Fibroblast of the aortic adventitia (primary cell): ENCODE data around the gene P2RY4. TPM values are rescaled to one million over a fixed set of nuclear protein-coding genes. Genes with fewer than 3 reads are reported as not detected.
A peak's percentile ranks its signal among the peaks of the same experiment; 100 is the strongest.
"Not testable (repeated sequence)": the region's sequence is repeated elsewhere in the genome, so short reads cannot be mapped to it uniquely, and the experiment has no call there.

ENCODE experiments used
- DNase-seq: peaks from one replicate; pipeline ENCODE4 v3.0.0-alpha.2; 2010; ENCODE audit warnings: low read depth
- H3K4me3 ChIP-seq: 2 replicates; pipeline ENCODE4 v1.5.1; 2011; ENCODE audit warnings: low read depth, mild to moderate bottlenecking, control low read depth, low read length, moderate library complexity
- total RNA-seq: library from RNA; depleted of rRNA; stranded (reverse); fragments of >200 nt; gene quantifications from 2 replicates; pipeline ENCODE4 v1.2.3, GENCODE V29; 2012; ENCODE audit warnings: low replicate concordance
- TF ChIP-seq, protein P1 (sequence below): IDR thresholded peaks from 2 replicates; pipeline ENCODE4 v1.5.1; 2011; ENCODE audit warnings: mild to moderate bottlenecking, low read length, control low read depth, inconsistent platforms; ENCODE audit not compliant: insufficient read depth

Gene P2RY4
- total RNA-seq, 1 donor, result 0.09 TPM

DNA sequence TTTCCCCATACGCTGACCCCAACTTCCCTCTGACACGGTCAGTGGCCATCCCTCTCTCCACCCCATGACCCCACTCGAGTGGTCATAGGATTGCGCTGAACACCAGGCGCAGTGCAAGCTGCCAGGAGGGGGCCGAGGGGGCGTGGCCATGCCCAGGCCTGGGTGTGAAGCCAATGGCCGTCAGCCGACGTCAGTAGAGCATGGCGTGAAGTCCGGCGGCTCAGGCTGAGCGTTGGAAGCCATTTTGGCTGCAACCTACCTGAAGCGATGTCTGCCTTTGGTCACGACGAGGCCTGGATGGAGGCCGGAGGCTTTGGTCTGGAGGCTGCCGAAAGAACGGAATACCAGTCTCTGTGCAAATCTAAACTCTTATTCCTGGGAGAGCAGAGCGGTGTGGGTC is 21.9 kb upstream of the P2RY4 start, which contains the start of gene RAB41:
Gene RAB41, plus strand, starts transcription at position 222 of the 400 bp plus-strand sequence. Its CDS starts 46 bp downstream, at position 268.
- TF ChIP-seq, protein P1, sequence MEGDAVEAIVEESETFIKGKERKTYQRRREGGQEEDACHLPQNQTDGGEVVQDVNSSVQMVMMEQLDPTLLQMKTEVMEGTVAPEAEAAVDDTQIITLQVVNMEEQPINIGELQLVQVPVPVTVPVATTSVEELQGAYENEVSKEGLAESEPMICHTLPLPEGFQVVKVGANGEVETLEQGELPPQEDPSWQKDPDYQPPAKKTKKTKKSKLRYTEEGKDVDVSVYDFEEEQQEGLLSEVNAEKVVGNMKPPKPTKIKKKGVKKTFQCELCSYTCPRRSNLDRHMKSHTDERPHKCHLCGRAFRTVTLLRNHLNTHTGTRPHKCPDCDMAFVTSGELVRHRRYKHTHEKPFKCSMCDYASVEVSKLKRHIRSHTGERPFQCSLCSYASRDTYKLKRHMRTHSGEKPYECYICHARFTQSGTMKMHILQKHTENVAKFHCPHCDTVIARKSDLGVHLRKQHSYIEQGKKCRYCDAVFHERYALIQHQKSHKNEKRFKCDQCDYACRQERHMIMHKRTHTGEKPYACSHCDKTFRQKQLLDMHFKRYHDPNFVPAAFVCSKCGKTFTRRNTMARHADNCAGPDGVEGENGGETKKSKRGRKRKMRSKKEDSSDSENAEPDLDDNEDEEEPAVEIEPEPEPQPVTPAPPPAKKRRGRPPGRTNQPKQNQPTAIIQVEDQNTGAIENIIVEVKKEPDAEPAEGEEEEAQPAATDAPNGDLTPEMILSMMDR, result no peak
- DNase-seq, result no peak

DNA sequence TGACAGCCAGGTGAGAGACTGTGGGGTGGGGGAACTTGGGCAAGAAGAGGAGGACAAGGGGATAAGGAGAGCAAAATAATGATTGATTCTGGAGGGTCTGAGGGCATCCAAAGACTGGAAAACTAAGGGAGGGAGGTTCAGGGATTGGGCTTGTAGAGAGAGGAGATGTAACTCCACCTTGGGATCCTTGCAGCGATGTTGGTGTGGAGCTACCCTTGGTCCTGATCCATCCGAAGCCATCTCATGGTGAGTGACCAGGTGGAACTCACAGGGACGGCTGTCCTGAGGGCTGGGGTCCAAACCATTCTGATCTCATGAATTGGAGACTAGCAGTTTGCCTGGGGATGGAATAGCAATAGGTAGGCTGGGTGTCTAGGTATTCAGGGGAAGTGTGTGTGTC is 20.6 kb upstream of the P2RY4 start:
- no peak for DNase-seq

More for the DNA sequence above, 21.9 kb upstream of the P2RY4 start, which contains the start of gene RAB41:
- no peak within 1 kb of the TSS for H3K4me3 ChIP-seq

DNA sequence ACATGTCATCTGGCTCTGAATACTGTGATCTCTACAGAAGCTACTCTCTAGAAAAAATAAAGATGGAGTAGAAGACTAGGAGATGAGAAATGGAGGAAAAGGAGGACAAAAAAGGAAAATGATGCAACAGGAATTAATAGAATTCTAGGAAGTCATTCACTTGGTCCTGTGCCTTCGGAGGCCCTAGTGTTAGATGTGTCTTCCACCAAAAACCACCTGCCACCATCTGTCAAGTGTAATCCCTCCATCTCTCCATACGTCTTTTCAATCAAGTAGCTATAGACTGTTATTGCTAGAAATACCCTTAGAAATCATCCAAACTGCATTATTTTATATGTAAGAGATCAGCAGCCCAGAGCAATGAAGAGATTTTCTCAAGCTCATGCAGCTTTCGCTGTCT is 19.1 kb upstream of the P2RY4 start:
- no peak overlapping the region for H3K4me3 ChIP-seq
- DNase-seq, result no peak
- TF ChIP-seq, protein P1, result no peak

More for the DNA sequence above, 20.6 kb upstream of the P2RY4 start:
- TF ChIP-seq, protein P1, result no peak
- no peak overlapping the region for H3K4me3 ChIP-seq

DNA sequence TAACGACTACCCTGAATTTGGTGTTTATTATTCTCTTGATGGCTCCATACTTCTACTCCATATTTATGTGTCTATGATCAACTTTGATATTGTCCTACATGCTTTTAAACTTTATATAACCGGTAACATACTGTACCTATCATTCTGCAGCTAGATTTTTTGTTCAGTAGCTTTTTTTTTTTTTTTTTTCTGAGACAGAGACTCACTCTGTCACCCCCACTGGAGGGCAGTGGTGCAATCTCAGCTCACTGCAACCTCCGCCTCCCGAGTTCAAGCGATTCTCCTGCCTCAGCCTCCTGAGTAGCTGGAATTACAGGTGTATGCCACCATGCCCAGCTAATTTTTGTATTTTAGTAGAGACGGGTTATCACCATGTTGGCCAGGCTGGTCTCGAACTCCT is 14.0 kb upstream of the P2RY4 start:
- H3K4me3 ChIP-seq, result not testable (repeated sequence)

DNA sequence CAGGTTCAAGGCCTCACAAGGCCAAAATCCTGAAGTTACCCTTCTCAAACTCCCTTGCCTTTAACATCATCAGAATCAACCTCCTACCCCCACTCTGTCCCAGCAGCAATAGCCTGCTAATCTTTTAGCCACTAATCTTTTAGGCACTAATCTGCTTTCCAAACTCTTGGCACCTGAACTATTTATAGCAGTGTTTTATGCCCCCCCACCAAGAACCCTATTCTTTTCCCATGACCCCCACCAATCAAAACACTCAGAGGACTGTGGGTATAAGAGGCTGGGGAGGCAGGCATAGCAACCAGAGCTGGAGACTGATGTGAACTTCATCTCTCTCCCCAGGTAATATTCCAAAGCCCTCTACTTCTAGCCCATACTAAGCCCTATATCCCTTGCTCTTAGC is 8.0 kb upstream of the P2RY4 start, which contains the start of gene ARR3:
Gene ARR3, plus strand, starts transcription at position 301 of the 400 bp plus-strand sequence. CDS start 1,052 bp downstream, outside the sequence.
- H3K4me3 ChIP-seq, result no peak within 1 kb of the TSS
- DNase-seq, result no peak
- TF ChIP-seq, protein P1, result no peak

More for the DNA sequence above, 14.0 kb upstream of the P2RY4 start:
- not testable (repeated sequence) for DNase-seq

DNA sequence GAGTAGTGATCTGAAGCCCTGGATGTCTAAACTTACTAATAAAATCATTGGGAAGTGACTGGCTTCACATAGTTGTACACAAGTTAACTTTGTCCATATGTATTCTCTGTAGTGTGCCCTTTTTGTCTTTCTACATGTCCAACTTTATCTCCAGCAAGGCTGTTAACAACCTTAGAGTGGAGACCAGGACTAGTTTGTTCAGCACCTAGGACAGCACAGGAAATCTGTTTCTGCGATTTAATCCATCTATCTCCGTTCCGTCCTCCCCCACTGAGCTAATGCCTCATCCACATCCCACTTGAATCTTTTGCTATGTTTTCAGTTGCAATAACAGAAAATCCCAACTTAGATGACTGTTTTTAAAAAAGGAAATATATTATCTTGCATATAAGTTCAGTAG is 4.8 kb upstream of the P2RY4 start:
- DNase-seq, result no peak
- TF ChIP-seq, protein P1, result no peak
- H3K4me3 ChIP-seq, result no peak overlapping the region

DNA sequence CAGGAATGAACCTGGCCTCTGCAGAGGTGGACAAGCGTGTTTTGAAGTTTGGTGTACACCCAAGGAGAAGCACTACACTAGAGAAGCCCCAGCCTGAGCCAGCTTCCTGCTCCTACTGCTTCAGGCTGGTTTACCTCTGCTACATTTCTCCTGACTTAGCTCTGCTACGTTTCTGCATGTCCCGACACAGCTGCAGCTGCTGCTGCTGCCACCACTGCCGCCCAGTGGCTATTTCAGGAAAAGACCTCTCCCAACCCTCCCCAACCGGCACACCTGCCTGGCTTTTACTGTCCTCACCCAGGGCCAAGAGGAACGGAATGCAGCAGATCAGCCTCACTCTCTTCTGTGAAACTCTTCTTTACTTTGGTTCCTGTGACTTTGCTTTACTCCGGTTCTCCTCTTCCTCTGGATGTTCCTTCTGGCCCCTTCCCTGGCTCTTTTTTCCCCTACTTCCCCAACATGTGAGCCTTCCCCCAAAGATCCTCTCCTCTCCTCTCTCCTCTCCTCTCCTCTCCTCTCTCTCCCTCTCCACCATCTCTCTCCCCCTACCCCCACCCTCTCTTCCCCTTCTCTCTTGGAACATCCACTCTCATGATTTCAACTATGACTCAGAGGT is 3.1 kb upstream of the P2RY4 start:
- DNase-seq, result peak; percentile 40
- no peak overlapping the region for H3K4me3 ChIP-seq

More for the DNA sequence above, 3.1 kb upstream of the P2RY4 start:
- TF ChIP-seq, protein P1, result peak; percentile 69
